Pancreas (tissue), 10 donors: ENCODE data around the gene VAC14. TPM values are rescaled to one million over a fixed set of nuclear protein-coding genes. Genes with fewer than 3 reads are reported as not detected.

Source experiments
- ATAC-seq, 4 donors: fragments of 200-7000 bp; cut with Tn5 transposase; one replicate each; pipeline versions ENCODE4 v1.8.0 to v1.9.1; 2020; ENCODE audit warnings: mild to moderate bottlenecking in 4 of 4, moderate library complexity in 4 of 4
- DNase-seq, 6 donors: peaks; one replicate each; pipeline ENCODE4 v3.0.0-alpha.2; 2020
- FAIRE-seq: peaks from 2 replicates; lab custom pipeline; 2012; peaks lifted over from hg19 to GRCh38; lab: Jason Lieb, UNC
- H3K27ac ChIP-seq, 4 donors: fragments of 200-600 bp; sonication (generic); 1 replicate in 3 of 4; 2 replicates in 1 of 4; pipeline versions ENCODE4 v1.5.0 to v1.8.0; 2020
- H3K27me3 ChIP-seq, 4 donors: fragments of 200-600 bp; one replicate each; pipeline ENCODE4 v1.8.0; 2021
- H3K36me3 ChIP-seq, 3 donors: fragments of 200-600 bp; sonication (generic) in 1 of 3; one replicate each; pipeline versions ENCODE4 v1.5.0 to v1.8.0; 2020 to 2021
- H3K4me1 ChIP-seq, 3 donors: fragments of 200-600 bp; one replicate each; pipeline ENCODE4 v1.8.0; 2021
- H3K4me3 ChIP-seq, 4 donors: fragments of 200-600 bp; sonication (generic) in 2 of 4; one replicate each; pipeline versions ENCODE4 v1.5.0 to v1.8.0; 2020 to 2021
- H3K9me3 ChIP-seq, 4 donors: fragments of 200-600 bp; one replicate each; pipeline ENCODE4 v1.8.0; 2021
- WGBS, 2 donors: extraction: QIAGEN DNeasy Blood & Tissue Kit; methylation state at CpG; one replicate each; pipeline ENCODE4 v1.1.7; 2013; 5-methylcytosine and 5-hydroxymethylcytosine counted together
- intact Hi-C, 3 donors: fragments of 100-400 bp; cut with DNase I; formaldehyde crosslinking; loops; one replicate each; pipeline versions ENCODE4 v1.11.1 to v1.14.2; 2022
- polyA plus RNA-seq, 2 donors: library from polyadenylated mRNA; stranded (reverse); fragments of 200-250 nt; gene quantifications; one replicate each; pipeline ENCODE4 v1.2.3, GENCODE V29; 2013
- total RNA-seq, 6 donors: library from RNA; stranded (reverse); fragmentation: NEBNext Ultra II Directional in 4 of 6; extraction: Animal tissue kit (Norgen Biotek cat#: 25700) in 4 of 6; gene quantifications; one replicate each; pipeline versions ENCODE4 v1.2.1 to v1.2.4, GENCODE V29; 2021 to 2023
- TF ChIP-seq, protein P1 (sequence below), 4 donors: fragments of 200-600 bp; sonication (generic) in 3 of 4; IDR thresholded peaks; one replicate each; pipeline versions ENCODE4 v1.5.0 to v1.8.0; 2021; ENCODE audit warnings: antibody characterized with exemption in 4 of 4
- donor health status: healthy with polysubstance abuse.
- donor health status: DM: no; HTN: no; CAD: no; lungs with moderate emphysema.
- donor health status: DM: no; HTN: no; CAD: no.
- donor health status: control.
- donor health status: control.
- donor health status: Bipolar disorder and iron deficiency.
- donor health status: DM: yes; HTN: yes; CAD: no.
- donor health status: DM: no; HTN: no; CAD: no.
- donor health status: DM: no; HTN: no; CAD: no.
- donor health status: DM: yes; HTN: yes; CAD: no.

The VAC14 gene
- total and polyA plus RNA-seq, 8 donors: 9.6 to 36.3 (median 14.9) TPM

DNA sequence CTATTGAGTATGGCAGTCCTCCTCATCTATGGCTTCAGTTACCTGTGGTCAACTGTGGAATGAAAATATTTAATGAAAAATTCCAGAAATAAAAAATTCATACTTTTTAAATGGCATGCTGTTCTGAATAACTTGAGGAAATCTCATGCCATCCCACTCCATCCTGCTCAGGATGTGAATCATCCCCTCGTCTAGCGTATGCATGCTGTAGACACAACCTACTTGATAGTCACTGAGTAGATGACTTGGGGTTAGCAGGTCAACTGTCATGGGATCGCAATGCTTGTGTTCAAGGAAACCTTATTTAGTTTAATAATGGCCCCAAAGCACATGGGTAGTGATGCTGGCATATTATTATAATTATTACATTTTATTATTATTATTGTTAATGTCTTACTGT, 4.8 kb upstream of the VAC14 start:
- Histone ChIP-seq H3K27me3 (no peaks in the 10 kb centered on the region), H3K36me3 (no peaks in the 10 kb centered on the region), H3K4me3 (no peak overlapping the region), H3K27ac (no peak overlapping the region), H3K9me3 (no peaks in the 10 kb centered on the region), H3K4me1 (no peaks in the 10 kb centered on the region)
- WGBS, 2 donors: 71 to 79% methylated on average over 3 of the region's 3 CpGs
- intact Hi-C loops: no loop called here
- DNase-seq (no peak), ATAC-seq (no peak), FAIRE-seq (no peak)
- TF ChIP-seq, protein P1, sequence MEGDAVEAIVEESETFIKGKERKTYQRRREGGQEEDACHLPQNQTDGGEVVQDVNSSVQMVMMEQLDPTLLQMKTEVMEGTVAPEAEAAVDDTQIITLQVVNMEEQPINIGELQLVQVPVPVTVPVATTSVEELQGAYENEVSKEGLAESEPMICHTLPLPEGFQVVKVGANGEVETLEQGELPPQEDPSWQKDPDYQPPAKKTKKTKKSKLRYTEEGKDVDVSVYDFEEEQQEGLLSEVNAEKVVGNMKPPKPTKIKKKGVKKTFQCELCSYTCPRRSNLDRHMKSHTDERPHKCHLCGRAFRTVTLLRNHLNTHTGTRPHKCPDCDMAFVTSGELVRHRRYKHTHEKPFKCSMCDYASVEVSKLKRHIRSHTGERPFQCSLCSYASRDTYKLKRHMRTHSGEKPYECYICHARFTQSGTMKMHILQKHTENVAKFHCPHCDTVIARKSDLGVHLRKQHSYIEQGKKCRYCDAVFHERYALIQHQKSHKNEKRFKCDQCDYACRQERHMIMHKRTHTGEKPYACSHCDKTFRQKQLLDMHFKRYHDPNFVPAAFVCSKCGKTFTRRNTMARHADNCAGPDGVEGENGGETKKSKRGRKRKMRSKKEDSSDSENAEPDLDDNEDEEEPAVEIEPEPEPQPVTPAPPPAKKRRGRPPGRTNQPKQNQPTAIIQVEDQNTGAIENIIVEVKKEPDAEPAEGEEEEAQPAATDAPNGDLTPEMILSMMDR (IDR thresholded peaks at IDR 0.05): no peak

DNA sequence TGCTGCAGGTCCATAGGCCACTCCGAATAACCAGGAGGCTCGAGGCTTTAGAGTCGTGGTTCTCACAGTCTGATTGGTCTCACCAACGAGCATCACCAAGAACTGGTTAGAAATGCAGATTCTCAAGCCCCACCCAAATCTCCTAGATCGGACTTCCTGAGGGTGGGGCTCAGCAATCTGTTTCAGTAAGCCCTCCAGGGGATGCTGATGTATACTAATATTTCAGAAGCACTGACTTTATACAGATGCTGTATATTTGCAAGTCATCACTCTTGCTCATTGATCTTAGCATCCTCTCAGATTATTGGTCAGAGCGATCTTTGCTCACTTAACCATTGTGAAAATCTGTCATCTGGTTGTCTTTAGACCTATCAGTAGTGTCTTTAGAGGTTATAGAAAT, 4.4 kb upstream of the VAC14 start:
- intact Hi-C loops: no loop called here
- Histone ChIP-seq H3K27ac (no peak overlapping the region), H3K4me1 (peaks cover 0 to under 1% (median 0%) of the 10 kb centered on the region in 3 donors), H3K27me3 (no peaks in the 10 kb centered on the region), H3K9me3 (no peaks in the 10 kb centered on the region), H3K36me3 (no peaks in the 10 kb centered on the region), H3K4me3 (no peak overlapping the region)
- whole genome bisulfite sequencing, 2 donors: 50 to 56% methylated on average over 6 of the region's 6 CpGs
- TF ChIP-seq, protein P1 (IDR thresholded peaks at IDR 0.05): no peak
- DNase-seq: peak in 1 of 6 donors; percentile 3
- FAIRE-seq: no peak
- ATAC-seq: no peak

DNA sequence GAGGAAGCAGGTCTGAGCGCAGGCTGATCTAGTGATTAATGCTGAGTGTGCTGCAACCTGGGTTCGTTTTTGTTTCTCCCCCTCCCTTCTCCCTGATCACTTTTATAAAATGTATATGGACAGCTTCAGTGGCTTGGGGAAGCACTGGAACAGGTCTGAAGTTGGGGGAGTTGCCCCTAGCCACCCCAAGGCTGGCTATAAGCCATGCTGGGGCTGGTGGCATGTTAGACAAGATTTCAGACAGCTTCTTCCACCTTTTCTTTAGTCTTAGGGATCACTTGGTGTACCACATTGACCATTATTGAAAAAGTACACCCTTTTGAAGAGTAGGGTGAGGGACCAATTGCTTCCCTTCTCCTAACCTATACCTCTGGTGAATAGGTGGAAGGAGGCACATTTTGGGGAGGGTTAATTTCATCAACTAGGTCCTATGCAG, 3.8 kb upstream of the VAC14 start:
- intact Hi-C loops: no loop called here
- Histone ChIP-seq H3K27ac (no peak overlapping the region), H3K4me1 (peaks cover 3 to 7% (median 4%) of the 10 kb centered on the region in 3 donors), H3K9me3 (no peaks in the 10 kb centered on the region), H3K4me3 (no peak overlapping the region), H3K27me3 (no peaks in the 10 kb centered on the region), H3K36me3 (no peaks in the 10 kb centered on the region)
- ATAC-seq (no peak), FAIRE-seq (no peak), DNase-seq (no peak)
- WGBS, 2 donors: 45 to 51% methylated on average over 2 of the region's 2 CpGs
- TF ChIP-seq, protein P1 (IDR thresholded peaks at IDR 0.05): no peak

- Histone ChIP-seq H3K4me3 (no peak overlapping the region), H3K4me1 (peaks cover 6 to 9% (median 8%) of the 10 kb centered on the region in 3 donors), H3K27me3 (no peaks in the 10 kb centered on the region), H3K9me3 (no peaks in the 10 kb centered on the region), H3K27ac (no peak overlapping the region), H3K36me3 (no peaks in the 10 kb centered on the region)
- TF ChIP-seq, protein P1 (IDR thresholded peaks at IDR 0.05): no peak
- intact Hi-C loops: no loop called here
- FAIRE-seq (no peak), ATAC-seq (no peak), DNase-seq (no peak)
- 61 to 64% methylated on average over 8 of the region's 8 CpGs for WGBS, 2 donors
Observed at GRCh38 chr16:70804153-70804733, 3.3 kb upstream of the VAC14 start.

GRCh38 chr16:70803319-70803718, 2.4 kb upstream of the VAC14 start:
- DNase-seq: no peak
- no peaks in the 10 kb centered on the region for H3K9me3 ChIP-seq
- no peak overlapping the region for H3K4me3 ChIP-seq
- TF ChIP-seq, protein P1 (IDR thresholded peaks at IDR 0.05): no peak
- H3K27me3 ChIP-seq: no peaks in the 10 kb centered on the region
- H3K4me1 ChIP-seq: peaks cover 6 to 9% (median 9%) of the 10 kb centered on the region in 3 donors
- H3K36me3 ChIP-seq: no peaks in the 10 kb centered on the region
- ATAC-seq: no peak
- H3K27ac ChIP-seq: no peak overlapping the region
- FAIRE-seq: no peak
- intact Hi-C loops: no loop called here
